ENCODE results near the gene CACNB4.

GRCh38 chr2:152097801-152098495 lies 896 bp downstream of the CACNB4 start:
- TF ChIP-seq CTCF (conservative IDR thresholded peaks at IDR 0.05; ENCODE audit: low read depth, low read length): no peak
- TF ChIP-seq EZH2 (IDR thresholded peaks at IDR 0.05; ENCODE audit: borderline replicate concordance, low read depth, low read length, poor library complexity, severe bottlenecking): peak; percentile 65

Data from A673 (cell line).